ENCODE data around the gene PDIA2. TPM values are rescaled to one million over a fixed set of nuclear protein-coding genes. Genes with fewer than 3 reads are reported as not detected.

PDIA2 gene
- polyA plus RNA-seq, 3 donors: 0.73 to 2.5 (median 1.6) TPM

DNA sequence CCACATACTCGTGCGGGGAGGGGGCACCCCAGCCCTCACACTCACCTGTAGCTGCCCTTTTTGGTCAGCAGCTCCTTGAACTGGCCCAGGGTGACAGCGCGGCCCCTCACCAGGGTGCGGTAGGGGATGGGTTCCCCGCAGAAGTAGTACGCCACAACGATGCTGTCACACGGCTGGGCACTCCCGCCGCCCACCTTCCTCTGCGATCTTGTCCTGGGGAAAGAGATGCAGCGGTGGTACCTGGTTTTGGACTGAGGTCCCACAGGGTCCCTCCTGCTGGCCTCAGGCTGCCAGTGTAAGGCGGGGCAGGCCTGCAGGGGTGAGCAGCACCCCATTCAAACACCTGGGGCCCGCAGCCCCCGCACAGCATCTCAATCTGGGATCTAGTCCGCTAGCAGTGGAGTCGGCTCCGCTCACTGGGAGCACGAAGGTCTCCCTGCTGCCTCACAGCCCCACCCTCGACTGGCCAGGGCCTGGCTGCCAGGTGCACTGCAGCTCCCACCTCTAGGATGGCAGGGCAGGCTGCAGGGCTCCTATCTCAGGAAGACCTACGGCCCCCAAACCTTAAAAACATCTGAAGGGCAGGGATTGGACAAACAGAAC is 6.5 kb downstream of the PDIA2 start:
- DNase-seq (ENCODE audit: extremely low read depth in 1 of 11, low read depth in 9 of 11, low spot score in 4 of 11): no peak

DNA sequence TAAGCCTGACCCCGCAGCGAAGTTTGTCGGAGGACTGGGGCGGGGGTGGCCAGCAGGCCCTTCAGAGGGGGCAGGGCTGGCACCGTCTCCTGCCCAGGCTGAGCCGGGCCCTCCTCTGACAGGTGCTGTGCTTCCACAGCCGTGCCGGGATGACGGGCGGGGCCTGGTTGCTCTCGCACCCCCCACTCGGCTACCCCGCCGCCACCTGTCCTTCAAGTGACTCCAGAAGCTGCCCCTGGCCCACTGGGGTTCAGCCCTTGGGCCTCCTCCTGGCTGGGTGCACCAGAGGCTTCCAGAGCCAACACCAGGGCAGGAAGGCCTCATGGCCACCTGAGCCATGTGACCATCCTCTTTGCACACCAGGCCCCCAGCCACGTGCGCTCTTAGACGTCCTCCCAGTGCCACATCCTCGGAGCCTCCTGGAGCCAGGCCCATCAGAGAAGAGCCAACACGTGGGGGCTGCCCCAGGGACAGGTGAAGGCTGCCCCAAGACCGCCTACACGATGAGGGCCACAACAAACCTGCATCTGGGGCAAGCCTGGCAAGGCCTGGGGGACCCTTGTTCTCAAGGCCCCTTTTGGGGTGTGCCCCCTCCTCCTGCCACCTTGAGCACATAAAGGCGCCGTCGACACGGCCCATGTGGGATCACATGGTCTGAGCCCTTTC is 7.2 kb downstream of the PDIA2 start:
- no peak for DNase-seq (ENCODE audit: extremely low read depth in 1 of 11, low read depth in 9 of 11, low spot score in 4 of 11)

DNA sequence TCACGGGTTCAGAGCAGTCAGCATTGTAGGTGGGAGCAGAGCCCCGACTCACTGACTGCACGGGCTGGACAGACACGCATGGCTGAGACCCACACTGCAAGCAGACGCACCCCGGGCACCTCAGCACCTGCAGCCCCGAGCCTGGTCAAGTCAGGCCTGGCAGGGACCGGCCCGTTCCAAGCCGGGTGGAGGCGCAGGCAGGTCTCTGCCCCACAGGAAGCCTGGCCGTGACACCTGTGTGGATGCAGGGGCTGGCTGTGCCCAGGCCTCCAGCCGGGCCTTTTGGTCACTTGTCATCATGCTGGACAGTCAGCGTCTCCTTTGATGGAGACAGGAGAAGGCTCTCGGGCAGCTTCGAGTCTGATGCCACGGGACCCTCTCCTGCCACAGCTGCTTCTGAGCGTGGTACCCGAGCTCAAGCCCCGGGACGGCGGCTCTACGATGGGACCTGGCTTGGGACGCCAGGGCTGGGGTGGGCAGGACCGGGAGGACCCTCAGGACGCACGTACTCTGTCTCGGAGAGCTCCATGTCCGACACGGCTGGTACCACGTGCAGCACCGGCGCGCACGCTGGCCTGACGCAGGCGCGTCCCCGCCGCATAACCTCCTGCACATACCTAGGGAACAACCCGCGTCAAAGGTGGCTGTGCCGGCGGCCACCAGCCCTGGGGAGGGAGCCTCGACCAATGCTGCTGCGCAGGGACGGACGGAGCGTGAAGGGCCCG is 7.9 kb downstream of the PDIA2 start:
- DNase-seq (ENCODE audit: extremely low read depth in 1 of 11, low read depth in 9 of 11, low spot score in 4 of 11): no peak

DNA sequence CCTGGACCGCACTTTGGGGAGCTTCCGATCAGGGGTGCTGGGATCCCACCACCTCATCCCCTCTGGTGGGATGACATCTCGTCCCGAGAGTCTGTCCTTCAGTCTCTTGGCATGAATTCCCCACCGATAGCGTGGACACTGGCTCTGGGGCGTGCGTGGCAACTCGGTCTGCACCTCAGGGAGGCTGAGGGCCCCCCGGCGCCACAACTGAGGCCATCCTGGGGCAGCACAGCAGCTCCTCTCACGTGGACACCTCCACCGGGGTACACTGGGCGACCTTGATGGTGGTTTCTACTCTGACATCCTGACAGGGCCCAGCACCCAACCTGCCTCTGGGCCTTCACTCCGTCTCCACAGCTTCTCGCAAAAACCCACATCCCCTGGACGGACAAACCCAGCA is 8.6 kb downstream of the PDIA2 start:
- DNase-seq (ENCODE audit: extremely low read depth in 1 of 11, low read depth in 9 of 11, low spot score in 4 of 11): no peak

DNA sequence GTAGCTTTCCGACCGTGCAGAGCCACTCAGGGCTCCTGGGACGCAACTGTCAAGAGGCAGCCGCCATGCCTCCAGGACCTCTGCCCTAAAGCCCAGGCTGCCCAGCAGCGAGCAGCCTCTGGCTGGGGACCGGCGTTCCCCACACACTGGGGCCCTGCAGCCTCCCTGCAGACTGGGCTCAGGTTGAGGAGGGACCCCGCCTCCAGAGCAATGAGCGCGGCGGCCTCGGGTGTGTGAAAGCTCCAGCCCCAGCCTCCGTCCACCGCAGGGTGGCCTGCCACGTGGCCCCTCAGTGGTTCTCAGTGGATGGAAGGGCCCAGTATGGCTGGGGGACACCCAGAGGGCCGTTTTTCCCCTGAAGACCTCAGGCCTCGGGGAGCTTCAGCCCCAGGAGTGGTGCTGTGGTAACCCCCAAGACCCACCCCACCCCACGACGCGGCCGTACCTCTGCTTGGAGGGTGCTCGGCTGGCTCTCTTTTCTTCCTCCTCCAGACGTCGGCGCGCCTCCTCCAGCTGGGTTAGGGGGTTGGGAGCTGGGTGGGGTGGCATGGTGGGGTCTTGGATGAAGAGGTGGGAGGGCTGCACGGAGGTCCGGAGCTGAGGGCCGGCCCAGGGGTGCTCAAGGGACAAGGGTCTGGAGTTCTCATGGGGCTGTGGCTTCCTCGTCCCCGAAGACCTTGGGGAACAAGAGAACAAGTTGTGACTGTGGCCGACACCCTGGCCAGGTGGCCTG is 10.2 kb downstream of the PDIA2 start:
- DNase-seq (ENCODE audit: extremely low read depth in 1 of 11, low read depth in 9 of 11, low spot score in 4 of 11): no peak

DNA sequence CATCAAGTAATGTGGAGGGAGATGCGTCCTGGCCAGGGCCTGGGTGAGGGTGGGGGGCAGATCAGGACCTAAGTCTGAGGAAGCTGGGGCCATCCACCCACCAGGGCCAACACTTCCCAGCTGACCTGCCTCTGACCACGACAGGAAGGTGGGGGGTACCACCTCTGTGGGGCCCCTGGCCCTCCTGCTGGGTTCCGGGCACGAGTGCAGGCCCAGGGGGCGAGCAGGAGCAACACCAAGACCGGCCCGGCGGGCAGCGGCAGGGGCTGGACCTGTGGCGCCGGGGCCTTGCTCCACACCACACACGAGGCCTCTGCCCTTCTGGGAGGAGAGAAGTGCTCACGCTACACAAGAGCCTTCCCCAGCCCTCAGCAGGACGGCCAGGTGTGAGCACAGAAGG is 13.3 kb downstream of the PDIA2 start:
- DNase-seq (ENCODE audit: extremely low read depth in 1 of 11, low read depth in 9 of 11, low spot score in 4 of 11): no peak

DNA sequence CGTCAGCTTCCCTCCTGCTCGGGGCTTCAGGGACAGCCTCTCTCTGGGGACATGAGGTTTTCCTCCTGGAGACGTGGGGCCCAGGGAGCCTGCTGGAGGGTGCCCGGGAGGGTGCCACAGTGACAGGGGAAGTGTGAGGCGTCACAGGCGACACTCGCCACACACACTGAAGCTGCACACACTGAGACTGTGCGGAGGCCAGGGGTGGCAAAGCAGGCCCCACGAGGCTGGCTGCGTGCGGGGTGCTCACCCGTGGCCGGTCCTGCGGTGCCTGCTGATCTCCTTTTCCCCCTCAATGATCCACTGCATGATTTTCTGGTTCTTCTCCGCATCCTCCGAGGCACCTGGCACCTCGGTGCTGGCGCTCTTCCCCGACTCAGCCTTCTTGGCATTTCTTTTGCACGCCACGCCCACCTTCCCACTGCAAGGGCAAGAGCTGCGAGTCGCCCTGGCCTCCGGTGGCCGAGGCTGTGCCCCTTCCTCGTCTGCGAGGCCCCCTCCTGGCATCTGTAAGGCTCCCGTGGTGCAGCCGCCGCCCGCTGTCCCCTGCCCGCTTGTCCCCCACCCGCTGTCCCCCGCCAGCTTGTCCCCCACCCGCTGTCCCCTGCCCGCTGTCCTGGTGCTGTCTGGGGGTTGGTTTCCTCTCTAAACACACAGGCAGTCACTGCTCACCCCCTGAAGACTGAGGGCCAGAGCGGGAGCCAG is 14.0 kb downstream of the PDIA2 start:
- no peak for DNase-seq (ENCODE audit: extremely low read depth in 1 of 11, low read depth in 9 of 11, low spot score in 4 of 11)

DNA sequence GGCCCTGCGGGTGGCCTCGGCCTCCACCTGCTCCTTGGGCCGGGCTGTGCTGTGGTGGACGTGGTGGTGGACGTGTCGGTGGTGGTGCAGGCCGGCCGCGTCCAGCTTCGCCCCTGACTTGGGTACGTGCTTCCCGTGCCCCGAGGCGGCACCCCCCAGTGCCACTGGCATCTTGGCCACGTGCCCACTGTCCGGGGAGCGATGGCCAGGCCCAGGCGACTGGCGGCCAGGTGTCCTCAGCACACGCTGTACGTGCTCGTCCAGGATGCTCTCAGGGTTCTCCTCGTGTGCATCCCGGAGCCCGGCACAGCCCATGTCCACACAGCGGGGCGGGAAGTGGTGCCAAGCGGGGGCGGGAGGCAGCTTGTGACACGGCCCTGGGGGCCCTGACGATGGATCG is 14.9 kb downstream of the PDIA2 start:
- no peak for DNase-seq (ENCODE audit: extremely low read depth in 1 of 11, low read depth in 9 of 11, low spot score in 4 of 11)

DNA sequence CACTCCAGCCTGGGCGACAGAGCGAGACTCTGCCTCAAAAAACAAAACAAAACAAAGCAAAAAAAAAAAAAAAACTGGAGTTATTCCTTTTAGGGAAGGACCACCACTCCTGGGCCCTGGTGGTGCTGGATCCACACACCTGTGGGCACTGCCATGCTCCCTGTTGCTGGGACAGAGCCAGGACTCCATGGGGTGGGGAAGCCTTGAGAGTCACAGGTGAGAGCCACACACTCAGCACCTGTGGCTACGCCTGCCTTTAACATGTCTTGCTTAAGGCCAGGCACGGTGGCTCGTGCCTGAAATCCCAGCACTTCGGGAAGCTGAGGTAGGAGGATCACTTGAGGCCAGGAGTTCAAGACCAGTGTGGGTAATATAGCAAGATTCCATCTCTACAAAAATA is 18.3 kb downstream of the PDIA2 start:
- no peak for DNase-seq (ENCODE audit: extremely low read depth in 1 of 11, low read depth in 9 of 11, low spot score in 4 of 11)

DNA sequence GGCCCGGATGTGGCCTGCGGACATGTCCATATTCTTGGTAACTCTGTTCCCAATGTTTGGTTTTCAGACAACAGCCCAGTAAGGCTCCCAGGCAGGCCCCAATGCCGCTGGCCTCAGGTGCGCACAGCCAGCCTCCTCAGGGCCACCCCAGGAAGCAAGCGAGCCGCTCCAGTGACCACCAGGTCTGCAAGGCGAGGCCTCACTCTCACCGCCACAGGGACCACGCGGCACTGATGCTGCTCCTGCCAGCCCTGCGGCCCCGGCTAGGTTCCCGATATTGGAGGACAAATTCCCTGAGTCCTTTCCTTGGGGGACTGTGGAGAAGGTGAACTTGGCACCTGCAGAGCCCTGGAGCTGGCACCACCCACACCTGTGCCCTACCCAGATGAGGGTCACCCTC is 19.0 kb downstream of the PDIA2 start:
- DNase-seq (ENCODE audit: extremely low read depth in 1 of 11, low read depth in 9 of 11, low spot score in 4 of 11): no peak

DNA sequence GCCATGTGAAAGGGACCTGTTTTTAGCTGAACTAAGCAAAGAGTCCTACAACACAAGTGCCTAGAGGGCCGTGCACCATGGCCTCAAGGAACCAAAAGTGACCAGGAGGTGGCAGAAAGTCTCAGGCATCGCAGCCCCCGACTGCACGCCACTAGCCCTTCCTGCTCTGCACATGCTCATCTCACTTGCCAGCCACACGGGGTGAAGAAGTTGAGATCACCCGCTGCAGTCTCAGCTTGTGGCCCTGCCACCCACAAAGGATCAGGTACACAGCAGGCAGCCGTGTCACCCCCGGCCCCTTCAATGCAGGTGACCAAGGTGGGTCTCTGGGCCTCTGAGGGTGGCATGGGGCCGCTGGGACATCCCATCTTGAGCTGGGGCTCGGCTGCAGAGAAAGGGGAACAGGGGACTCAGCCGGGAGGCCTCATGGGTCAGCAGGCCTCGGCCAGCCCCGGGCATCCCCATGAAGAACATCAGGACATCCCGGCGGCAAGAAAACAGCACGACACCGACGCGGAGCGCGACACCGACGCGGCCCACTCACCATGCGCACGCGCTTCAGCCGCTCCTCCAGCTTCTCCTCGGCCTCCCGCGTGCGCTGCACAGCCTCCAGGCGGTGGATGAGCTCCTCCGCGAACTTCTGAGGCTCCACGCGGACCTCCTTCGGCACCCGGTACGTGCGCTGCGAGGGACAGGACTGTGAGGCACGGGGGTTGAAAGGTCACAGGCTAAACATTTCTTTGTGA is 21.0 kb downstream of the PDIA2 start:
- no peak for DNase-seq (ENCODE audit: extremely low read depth in 1 of 11, low read depth in 9 of 11, low spot score in 4 of 11)

DNA sequence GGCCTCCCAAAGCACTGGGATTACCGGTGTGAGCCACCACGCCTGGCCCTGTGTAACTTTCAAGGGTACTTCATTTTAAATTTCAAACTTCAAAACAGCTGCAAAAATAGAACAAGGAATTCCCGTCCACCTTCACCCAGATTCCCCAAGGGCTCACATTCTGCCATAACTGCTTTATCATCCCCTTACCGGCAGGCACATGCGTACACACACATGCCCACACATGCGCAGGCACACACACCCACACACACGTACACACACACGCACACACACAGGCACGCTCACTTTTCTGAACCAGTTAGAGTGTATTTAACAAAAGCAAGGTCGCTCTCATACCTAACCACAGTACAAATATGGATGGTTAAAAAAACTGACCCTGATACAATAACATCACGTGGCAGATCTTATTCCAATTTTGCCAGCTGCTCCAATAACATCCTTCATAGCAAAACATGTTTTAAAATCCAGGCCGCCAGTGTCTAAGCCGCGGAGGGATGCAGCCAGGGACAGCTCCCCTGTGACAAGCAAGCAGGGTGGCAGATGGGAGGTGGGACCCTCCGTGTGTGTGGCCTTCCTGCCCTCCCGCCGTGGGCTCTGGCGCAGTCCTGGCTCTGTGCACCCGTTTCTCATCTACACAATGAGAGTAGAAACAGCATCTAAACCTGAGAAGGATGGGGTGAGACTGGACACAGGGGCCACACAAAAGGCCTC is 23.1 kb downstream of the PDIA2 start:
- no peak for DNase-seq (ENCODE audit: extremely low read depth in 1 of 11, low read depth in 9 of 11, low spot score in 4 of 11)

DNA sequence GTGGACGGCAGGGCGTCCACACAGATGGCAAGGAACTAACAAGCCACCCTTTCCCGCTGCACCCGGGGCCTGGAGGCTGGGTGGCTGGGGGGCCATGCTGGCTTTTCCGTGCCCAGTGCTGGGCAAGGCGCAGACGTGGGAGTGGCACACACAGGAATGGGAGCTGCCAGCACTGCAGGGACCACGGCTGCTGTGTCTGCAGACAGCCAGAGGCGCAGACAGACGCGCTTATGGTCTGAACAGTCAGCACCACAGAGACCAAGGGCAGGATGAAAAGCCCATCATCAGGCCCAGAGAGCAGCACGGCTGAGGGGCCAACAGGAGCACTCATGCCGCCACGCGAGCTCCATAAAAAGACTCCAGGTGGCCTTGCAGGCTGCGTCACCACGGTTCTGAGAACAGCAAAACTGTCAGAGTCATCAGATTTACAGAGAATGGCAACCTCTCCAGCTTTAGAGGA is 24.0 kb downstream of the PDIA2 start:
- DNase-seq (ENCODE audit: extremely low read depth in 1 of 11, low read depth in 9 of 11, low spot score in 4 of 11): no peak

DNA sequence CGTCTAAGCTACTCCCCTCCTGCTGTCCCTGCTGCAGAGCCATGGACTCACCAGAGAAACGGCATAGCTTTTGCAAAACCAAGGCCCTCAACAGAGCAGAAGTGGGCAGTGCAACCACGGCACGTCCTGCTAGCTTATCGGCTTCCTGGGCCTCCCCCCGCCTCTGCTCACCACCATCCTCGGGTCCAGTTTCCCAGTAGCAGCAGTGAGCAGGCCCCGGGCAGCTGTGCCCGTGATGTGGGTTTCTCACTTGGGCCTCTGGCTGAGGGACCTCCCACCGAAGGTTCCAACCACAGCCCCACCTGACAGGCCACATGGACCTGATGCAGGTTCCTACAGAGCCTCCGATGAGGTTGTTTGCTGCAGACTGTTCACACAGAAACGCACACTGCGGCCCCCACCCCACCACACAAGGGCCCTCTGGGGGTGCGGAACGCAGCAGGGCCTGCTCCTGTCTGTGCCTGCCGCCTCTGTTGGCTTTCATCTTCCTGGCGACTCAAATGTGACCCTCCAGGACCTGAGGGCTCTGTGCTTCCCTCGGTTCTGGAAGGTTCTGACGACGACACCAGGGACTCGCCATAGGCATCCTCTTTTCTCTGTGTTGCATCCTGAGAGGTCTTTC is 24.8 kb downstream of the PDIA2 start:
- no peak for DNase-seq (ENCODE audit: extremely low read depth in 1 of 11, low read depth in 9 of 11, low spot score in 4 of 11)

DNA sequence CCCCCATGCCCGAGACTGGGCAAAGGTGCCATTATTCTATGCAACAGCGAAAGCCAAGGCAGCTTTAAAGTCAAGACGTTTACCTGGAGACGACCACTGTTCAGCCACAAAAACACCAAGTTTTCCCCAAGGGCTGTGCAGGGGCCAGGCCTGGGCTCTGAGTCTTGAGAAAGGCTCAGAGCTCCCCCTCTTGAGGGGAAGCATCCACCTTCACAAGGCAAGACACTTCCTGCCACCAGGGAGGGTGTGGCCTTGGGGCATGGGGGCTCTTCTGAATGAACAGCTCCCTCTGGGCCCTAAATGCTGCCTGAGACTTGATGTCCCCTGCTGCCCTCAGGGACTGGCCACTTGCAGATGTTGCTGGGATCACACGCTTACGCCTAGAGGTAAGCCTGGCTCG is 26.5 kb downstream of the PDIA2 start:
- DNase-seq (ENCODE audit: extremely low read depth in 1 of 11, low read depth in 9 of 11, low spot score in 4 of 11): no peak

DNA sequence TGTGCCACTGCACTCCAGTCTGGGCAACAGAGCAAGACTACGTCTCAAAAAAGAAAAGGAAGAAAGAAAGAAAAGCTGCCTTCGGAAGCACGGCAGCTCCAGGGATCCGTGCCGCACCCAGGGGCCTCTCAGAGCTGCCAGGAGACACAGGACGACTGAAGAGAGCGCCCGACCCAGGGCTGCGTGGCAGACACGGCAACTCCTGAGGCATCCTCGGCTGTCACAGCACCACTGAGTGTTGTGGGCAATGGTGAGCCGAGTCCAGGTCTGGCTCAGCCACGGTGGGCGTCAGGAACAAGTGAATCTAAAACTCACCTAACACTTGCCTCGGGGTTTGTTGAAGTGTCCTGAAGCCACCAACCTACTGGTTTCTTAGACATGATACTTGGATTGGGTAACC is 28.8 kb downstream of the PDIA2 start:
- no peak for DNase-seq (ENCODE audit: extremely low read depth in 1 of 11, low read depth in 9 of 11, low spot score in 4 of 11)

DNA sequence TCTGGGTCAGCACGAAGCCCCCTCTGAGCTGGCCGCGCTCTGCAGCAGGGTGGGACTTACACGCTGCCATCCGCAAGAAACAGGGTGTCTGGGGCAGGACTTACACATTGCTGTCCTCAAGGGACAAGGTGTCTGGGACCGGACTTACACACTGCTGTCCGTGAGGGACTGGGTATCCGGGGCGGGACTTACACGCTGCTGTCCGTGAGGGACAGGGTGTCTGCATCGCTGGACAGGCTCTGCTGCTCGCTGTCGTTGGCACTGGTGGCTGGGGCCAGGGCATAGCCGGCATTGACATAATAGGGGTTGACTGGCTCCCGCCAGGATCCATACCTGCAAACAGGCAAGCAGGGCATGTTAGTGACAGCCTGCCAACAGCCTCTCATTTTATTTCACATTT is 31.4 kb downstream of the PDIA2 start:
- no peak for DNase-seq (ENCODE audit: extremely low read depth in 1 of 11, low read depth in 9 of 11, low spot score in 4 of 11)

All from renal cortex interstitium (tissue), 11 donors.